GM23338 (cell line): Measurements from ENCODE around the gene TMEM134. TPM values are rescaled to one million over a fixed set of nuclear protein-coding genes. Genes with fewer than 3 reads are reported as not detected.

ENCODE experiments used
- ATAC-seq: fragments of 200-7000 bp; cut with Tn5 transposase; 3 replicates; pipeline ENCODE4 v1.9.1; 2020
- DNase-seq: peaks from one replicate; pipeline ENCODE4 v3.0.0-alpha.2; 2015; ENCODE audit warnings: low spot score
- H2AFZ ChIP-seq: fragments of 200-600 bp; sonication (generic); 2 replicates; pipeline ENCODE4 v1.8.0; 2016; ENCODE audit warnings: antibody characterized with exemption, mild to moderate bottlenecking, moderate library complexity
- H3F3A ChIP-seq: fragments of 200-600 bp; sonication (generic); replicated peaks from 2 replicates; pipeline ENCODE4 v1.8.0; 2017; ENCODE audit warnings: antibody characterized with exemption, mixed run types, low read depth
- H3K27ac ChIP-seq: fragments of 200-600 bp; sonication (generic); 2 replicates; pipeline ENCODE4 v1.6.1; 2016; ENCODE audit warnings: low read depth
- H3K27me3 ChIP-seq: fragments of 200-600 bp; sonication (generic); 2 replicates; pipeline ENCODE4 v1.8.0; 2016; ENCODE audit warnings: mild to moderate bottlenecking, mixed run types, moderate library complexity; ENCODE audit not compliant: insufficient read depth
- H3K36me3 ChIP-seq: fragments of 200-600 bp; sonication (generic); 2 replicates; pipeline ENCODE4 v1.8.0; 2016; ENCODE audit warnings: mild to moderate bottlenecking; ENCODE audit not compliant: insufficient read depth
- H3K4me1 ChIP-seq: fragments of 200-600 bp; sonication (generic); 2 replicates; pipeline ENCODE4 v1.8.0; 2016; ENCODE audit warnings: mild to moderate bottlenecking, moderate library complexity; ENCODE audit not compliant: insufficient read depth
- H3K4me2 ChIP-seq: fragments of 200-600 bp; sonication (generic); 2 replicates; pipeline ENCODE4 v1.7.1; 2017; ENCODE audit warnings: mixed run types
- H3K4me3 ChIP-seq: fragments of 200-600 bp; sonication (generic); 2 replicates; pipeline ENCODE4 v1.6.1; 2016; ENCODE audit warnings: mixed run types
- H3K79me2 ChIP-seq: fragments of 200-600 bp; sonication (generic); replicated peaks from 2 replicates; pipeline ENCODE4 v1.8.0; 2017; ENCODE audit warnings: mild to moderate bottlenecking; ENCODE audit not compliant: insufficient read depth
- H3K9me2 ChIP-seq: fragments of 200-600 bp; sonication (generic); 2 replicates; pipeline ENCODE4 v1.8.0; 2017; ENCODE audit not compliant: insufficient read depth
- H4K20me1 ChIP-seq: fragments of 200-600 bp; sonication (generic); replicated peaks from 2 replicates; pipeline ENCODE4 v1.8.0; 2017; ENCODE audit warnings: mild to moderate bottlenecking; ENCODE audit not compliant: insufficient read depth
- H3K27ac Mint-ChIP-seq: 2 replicates; pipeline ENCODE4 v1.8.0; 2020; ENCODE audit warnings: inconsistent platforms, mild to moderate bottlenecking, moderate library complexity, mixed read lengths
- H3K27me3 Mint-ChIP-seq: 3 replicates; pipeline ENCODE4 v1.8.0; 2022; ENCODE audit warnings: low read depth, mild to moderate bottlenecking, moderate library complexity, mixed read lengths, inconsistent platforms; ENCODE audit not compliant: insufficient read depth, poor library complexity
- H3K36me3 Mint-ChIP-seq: 3 replicates; pipeline ENCODE4 v1.8.0; 2021; ENCODE audit warnings: low read depth, mild to moderate bottlenecking, inconsistent platforms, moderate library complexity, mixed read lengths
- H3K4me1 Mint-ChIP-seq: 3 replicates; pipeline ENCODE4 v1.8.0; 2020; ENCODE audit warnings: mild to moderate bottlenecking, inconsistent platforms, mixed read lengths
- H3K4me3 Mint-ChIP-seq: 3 replicates; pipeline ENCODE4 v1.8.0; 2021; ENCODE audit warnings: moderate library complexity, mild to moderate bottlenecking, inconsistent platforms, mixed read lengths
- H3K9me3 Mint-ChIP-seq: 3 replicates; pipeline ENCODE4 v1.8.0; 2020; ENCODE audit warnings: moderate library complexity, mild to moderate bottlenecking, inconsistent platforms, mixed read lengths
- CREB1 ChIP-seq: fragments of 250-450 bp; sonication (Bioruptor Pico); IDR thresholded peaks from 2 replicates; pipeline ENCODE4 v1.5.0; 2020; ENCODE audit warnings: low read depth, mild to moderate bottlenecking, moderate library complexity
- CTCF ChIP-seq, 2 experiments: fragments of 200-600 bp in 1 of 2; sonication (generic) in 1 of 2; conservative IDR thresholded peaks; 2 replicates each; pipeline versions ENCODE4 v1.5.1 to v1.6.1; 2016 to 2017; ENCODE audit warnings: antibody characterized with exemption in 2 of 2, low read depth in 2 of 2, mild to moderate bottlenecking in 2 of 2, moderate library complexity in 1 of 2
- ETS1 ChIP-seq: IDR thresholded peaks from 2 replicates; pipeline ENCODE4 v1.6.1; 2016; ENCODE audit warnings: antibody characterized with exemption
- EZH2 ChIP-seq: fragments of 200-600 bp; sonication (generic); IDR thresholded peaks from one replicate; pipeline ENCODE4 v1.8.0; 2017; ENCODE audit warnings: antibody characterized with exemption, mild to moderate bottlenecking, low read depth; ENCODE audit not compliant: unreplicated experiment
- EZH2phosphoT487 ChIP-seq: fragments of 200-600 bp; sonication (generic); IDR thresholded peaks from one replicate; pipeline ENCODE4 v1.8.1; 2018; ENCODE audit warnings: antibody characterized with exemption; ENCODE audit not compliant: unreplicated experiment
- JUNB ChIP-seq: IDR thresholded peaks from one replicate; pipeline ENCODE4 v1.6.1; 2016; ENCODE audit warnings: antibody characterized with exemption; ENCODE audit not compliant: unreplicated experiment
- NANOG ChIP-seq: IDR thresholded peaks from 2 replicates; pipeline ENCODE4 v1.6.1; 2016; ENCODE audit warnings: antibody characterized with exemption, borderline replicate concordance
- POLR2AphosphoS5 ChIP-seq: IDR thresholded peaks from 2 replicates; pipeline ENCODE4 v1.6.1; 2016; ENCODE audit warnings: antibody characterized with exemption, low read depth
- STAT1 ChIP-seq: IDR thresholded peaks from one replicate; pipeline ENCODE4 v1.6.1; 2016; ENCODE audit warnings: antibody characterized with exemption; ENCODE audit not compliant: unreplicated experiment
- ZNF114 ChIP-seq: fragments of 250-450 bp; sonication (Bioruptor Pico); IDR thresholded peaks from 2 replicates; pipeline ENCODE4 v1.5.0; 2020; ENCODE audit warnings: mild to moderate bottlenecking, moderate library complexity
- ZNF331 ChIP-seq: fragments of 250-450 bp; sonication (Bioruptor Pico); IDR thresholded peaks from 2 replicates; pipeline ENCODE4 v1.5.0; 2020; ENCODE audit warnings: low read depth, mild to moderate bottlenecking, moderate library complexity
- ZNF462 ChIP-seq: fragments of 250-450 bp; sonication (Bioruptor Pico); IDR thresholded peaks from 2 replicates; pipeline ENCODE4 v1.5.0; 2020; ENCODE audit warnings: mild to moderate bottlenecking, moderate library complexity
- polyA plus RNA-seq: library from polyadenylated mRNA; unstranded; fragments of >200 nt; fragmentation: Nextera tagmentation; extraction: Ambion mirVana; gene quantifications from 2 replicates; pipeline ENCODE4 v1.2.1, GENCODE V29; 2016
- total RNA-seq: library from RNA; depleted of rRNA; stranded (reverse); fragments of >200 nt; shearing (Covaris generic); gene quantifications from 2 replicates; pipeline ENCODE4 v1.2.3, GENCODE V29; 2014

The TMEM134 gene
- total and polyA plus RNA-seq, 2 experiments from 2014 or later = 61.4 to 69.2 TPM

GRCh38 chr11:67412495-67413179 is 56.4 kb downstream of the TMEM134 start:
- H3K27me3 Mint-ChIP-seq = peaks cover 33% of the 10 kb centered on the region
- H3K4me1 ChIP-seq = peaks cover 15% of the 10 kb centered on the region; the same call in 1 of the 2 replicates
- no peak overlapping the region for H3K4me3 Mint-ChIP-seq
- H3K27ac Mint-ChIP-seq = no peak overlapping the region
- H4K20me1 ChIP-seq = no peaks in the 10 kb centered on the region
- H3K36me3 Mint-ChIP-seq = no peaks in the 10 kb centered on the region
- H3K27me3 ChIP-seq = peaks cover 11% of the 10 kb centered on the region; the same call in 1 of the 2 replicates
- H3K4me3 ChIP-seq = no peak overlapping the region
- no peak overlapping the region for H2AFZ ChIP-seq
- ATAC-seq (no peak), DNase-seq (no peak)
- H3K27ac ChIP-seq = no peak overlapping the region
- no peaks in the 10 kb centered on the region for H3F3A ChIP-seq
- peaks cover 29% of the 10 kb centered on the region for H3K4me1 Mint-ChIP-seq
- no peak for TF ChIP-seq JUNB
- no peak for TF ChIP-seq STAT1
- TF ChIP-seq NANOG = no peak
- no peak overlapping the region for H3K4me2 ChIP-seq
- H3K9me2 ChIP-seq = no peaks in the 10 kb centered on the region
- H3K79me2 ChIP-seq = no peaks in the 10 kb centered on the region
- H3K36me3 ChIP-seq = no peaks in the 10 kb centered on the region
- H3K9me3 Mint-ChIP-seq = no peaks in the 10 kb centered on the region

GRCh38 chr11:67411785-67412152 is 57.3 kb downstream of the TMEM134 start:
- Mint-ChIP-seq H3K4me1 (peaks cover 30% of the 10 kb centered on the region), H3K27me3 (peaks cover 35% of the 10 kb centered on the region), H3K9me3 (no peaks in the 10 kb centered on the region), H3K4me3 (no peak overlapping the region), H3K36me3 (no peaks in the 10 kb centered on the region), H3K27ac (no peak overlapping the region)
- H3K36me3 ChIP-seq = no peaks in the 10 kb centered on the region
- no peak overlapping the region for H3K4me2 ChIP-seq
- H3K9me2 ChIP-seq = no peaks in the 10 kb centered on the region
- no peaks in the 10 kb centered on the region for H3K79me2 ChIP-seq
- peaks cover 11% of the 10 kb centered on the region; the same call in 1 of the 2 replicates for H3K27me3 ChIP-seq
- no peaks in the 10 kb centered on the region for H3F3A ChIP-seq
- ATAC-seq (no peak), DNase-seq (no peak)
- H3K4me3 ChIP-seq = no peak overlapping the region
- H2AFZ ChIP-seq = no peak overlapping the region
- H3K27ac ChIP-seq = no peak overlapping the region
- H4K20me1 ChIP-seq = no peaks in the 10 kb centered on the region
- H3K4me1 ChIP-seq = peaks cover 12% of the 10 kb centered on the region; the same call in 1 of the 2 replicates
- TF ChIP-seq ZNF331 (CRISPR knock-in tag) (no peak), EZH2phosphoT487 (no peak), CREB1 (CRISPR knock-in tag) (no peak), CTCF (conservative IDR thresholded peaks at IDR 0.05; ENCODE audit: low read depth in 2 of 2) (no peak), ZNF462 (no peak), JUNB (no peak), POLR2AphosphoS5 (no peak), ZNF114 (no peak), NANOG (no peak), ETS1 (no peak), STAT1 (no peak), EZH2 (no peak)
